Type B pancreatic cell (in vitro differentiated cells): ENCODE results near the gene CSGALNACT2. TPM values are rescaled to one million over a fixed set of nuclear protein-coding genes. Genes with fewer than 3 reads are reported as not detected.
A peak's percentile ranks its signal among the peaks of the same experiment; 100 is the strongest.

Experiments used
- DNase-seq: peaks from one replicate; pipeline ENCODE4 v3.0.0; 2021; ENCODE audit warnings: mixed read lengths; ENCODE audit not compliant: unreplicated experiment; ENCODE audit errors: extremely low spot score
- H3K27ac Mint-ChIP-seq: 2 replicates; pipeline ENCODE4 v1.8.0; 2021; ENCODE audit warnings: mild to moderate bottlenecking, mixed read lengths
- H3K27me3 Mint-ChIP-seq: 2 replicates; pipeline ENCODE4 v1.8.0; 2021; ENCODE audit warnings: mixed read lengths
- H3K36me3 Mint-ChIP-seq: 2 replicates; pipeline ENCODE4 v1.8.0; 2021; ENCODE audit warnings: mixed read lengths
- H3K4me1 Mint-ChIP-seq: one replicate; pipeline ENCODE4 v1.8.0; 2021; ENCODE audit warnings: mixed read lengths; ENCODE audit not compliant: unreplicated experiment
- H3K4me3 Mint-ChIP-seq: 2 replicates; pipeline ENCODE4 v1.8.0; 2021; ENCODE audit warnings: mild to moderate bottlenecking, mixed read lengths
- H3K9me3 Mint-ChIP-seq: 2 replicates; pipeline ENCODE4 v1.8.0; 2021; ENCODE audit warnings: mixed read lengths
- CTCF ChIP-seq: fragments of 200-600 bp; sonication (generic); conservative IDR thresholded peaks from 2 replicates; pipeline ENCODE4 v1.5.0; 2021; ENCODE audit warnings: antibody characterized with exemption, mild to moderate bottlenecking
- total RNA-seq: library from RNA; stranded (reverse); gene quantifications from 2 replicates; pipeline ENCODE4 v1.2.1, GENCODE V29; 2021; ENCODE audit warnings: low replicate concordance

CSGALNACT2 gene
- total RNA-seq, 1 donor from 2014 or later, result 11.6 TPM

GRCh38 chr10:43110338-43111071 is 27.7 kb upstream of the CSGALNACT2 start:
- no peaks in the 10 kb centered on the region for H3K9me3 Mint-ChIP-seq
- H3K36me3 Mint-ChIP-seq, result no peaks in the 10 kb centered on the region
- no peaks in the 10 kb centered on the region for H3K4me1 Mint-ChIP-seq
- no peaks in the 10 kb centered on the region for H3K27me3 Mint-ChIP-seq
- H3K27ac Mint-ChIP-seq, result no peak overlapping the region
- no peak for TF ChIP-seq CTCF
- no peak for DNase-seq
- no peak overlapping the region for H3K4me3 Mint-ChIP-seq

GRCh38 chr10:43111101-43111500 is 27.1 kb upstream of the CSGALNACT2 start:
- TF ChIP-seq CTCF, result no peak
- Mint-ChIP-seq H3K4me1 (no peaks in the 10 kb centered on the region), H3K27me3 (no peaks in the 10 kb centered on the region), H3K27ac (no peak overlapping the region), H3K9me3 (no peaks in the 10 kb centered on the region), H3K36me3 (no peaks in the 10 kb centered on the region), H3K4me3 (no peak overlapping the region)
- DNase-seq, result no peak

- TF ChIP-seq CTCF, result no peak
- DNase-seq, result no peak
- H3K9me3 Mint-ChIP-seq, result no peaks in the 10 kb centered on the region
- no peaks in the 10 kb centered on the region for H3K27me3 Mint-ChIP-seq
- H3K36me3 Mint-ChIP-seq, result no peaks in the 10 kb centered on the region
- no peak overlapping the region for H3K4me3 Mint-ChIP-seq
- H3K27ac Mint-ChIP-seq, result no peak overlapping the region
- no peaks in the 10 kb centered on the region for H3K4me1 Mint-ChIP-seq
These were observed 26.2 kb upstream of the CSGALNACT2 start for GRCh38 chr10:43111921-43112607.

GRCh38 chr10:43112608-43112961 is 25.7 kb upstream of the CSGALNACT2 start:
- Mint-ChIP-seq H3K36me3 (no peaks in the 10 kb centered on the region), H3K4me1 (no peaks in the 10 kb centered on the region), H3K27ac (no peak overlapping the region), H3K4me3 (no peak overlapping the region), H3K9me3 (no peaks in the 10 kb centered on the region), H3K27me3 (no peaks in the 10 kb centered on the region)
- DNase-seq, result no peak
- no peak for TF ChIP-seq CTCF

GRCh38 chr10:43113201-43114087 is 24.8 kb upstream of the CSGALNACT2 start:
- Mint-ChIP-seq H3K27ac (no peak overlapping the region), H3K36me3 (no peaks in the 10 kb centered on the region), H3K4me1 (no peaks in the 10 kb centered on the region), H3K4me3 (no peak overlapping the region), H3K27me3 (no peaks in the 10 kb centered on the region), H3K9me3 (no peaks in the 10 kb centered on the region)
- peak; percentile 23 for TF ChIP-seq CTCF
- DNase-seq, result no peak
